Neural cell (in vitro differentiated cells): Measurements from ENCODE around the gene SLC24A1. TPM values are rescaled to one million over a fixed set of nuclear protein-coding genes. Genes with fewer than 3 reads are reported as not detected.

Source experiments
- H2AFZ ChIP-seq: fragments of 200-600, 300-800 bp; sonication (generic), shearing (Covaris generic); 2 replicates; pipeline ENCODE4 v1.6.0; 2014; ENCODE audit warnings: low read depth, mild to moderate bottlenecking, antibody characterized with exemption, low read length, moderate library complexity
- H3F3A ChIP-seq: fragments of 200-600 bp; shearing (Covaris generic); 2 replicates; pipeline ENCODE4 v1.6.1; 2016; ENCODE audit warnings: mild to moderate bottlenecking, moderate library complexity, mixed read lengths, antibody characterized with exemption, low read length; ENCODE audit not compliant: insufficient read depth, poor library complexity, severe bottlenecking
- H3K27ac ChIP-seq: fragments of 200-600, 300-800 bp; sonication (generic), shearing (Covaris generic); 2 replicates; pipeline ENCODE4 v1.5.1; 2014; ENCODE audit warnings: mild to moderate bottlenecking, low read length, moderate library complexity
- H3K27me3 ChIP-seq: fragments of 300-800, 200-600 bp; sonication (generic), shearing (Covaris generic); 2 replicates; pipeline ENCODE4 v1.6.0; 2014; ENCODE audit warnings: mild to moderate bottlenecking, low read depth, low read length, moderate library complexity; ENCODE audit not compliant: insufficient read depth
- H3K36me3 ChIP-seq: fragments of 300-800, 200-600 bp; sonication (generic), shearing (Covaris generic); 2 replicates; pipeline ENCODE4 v1.5.1; 2014; ENCODE audit warnings: mild to moderate bottlenecking, antibody characterized with exemption, low read length, moderate library complexity; ENCODE audit not compliant: insufficient read depth
- H3K4me2 ChIP-seq: fragments of 300-800, 200-600 bp; sonication (generic), shearing (Covaris generic); 2 replicates; pipeline ENCODE4 v1.6.0; 2014; ENCODE audit warnings: mild to moderate bottlenecking, low read length
- H3K4me3 ChIP-seq: fragments of 300-800, 200-600 bp; sonication (generic), shearing (Covaris generic); 2 replicates; pipeline ENCODE4 v1.5.1; 2014; ENCODE audit warnings: mild to moderate bottlenecking, low read length, moderate library complexity
- H3K79me2 ChIP-seq: fragments of 200-600 bp; shearing (Covaris generic); replicated peaks from 2 replicates; pipeline ENCODE4 v1.6.0; 2014; ENCODE audit warnings: mild to moderate bottlenecking, low read length, moderate library complexity; ENCODE audit not compliant: insufficient read depth
- H3K9ac ChIP-seq: fragments of 300-800, 200-600 bp; sonication (generic), shearing (Covaris generic); 2 replicates; pipeline ENCODE4 v1.6.1; 2016; ENCODE audit warnings: mild to moderate bottlenecking, low read length, mixed read lengths
- H3K9me2 ChIP-seq: fragments of 200-600 bp; shearing (Covaris generic); 2 replicates; pipeline ENCODE4 v1.6.1; 2016; ENCODE audit warnings: mild to moderate bottlenecking, low read length, mixed read lengths; ENCODE audit not compliant: insufficient read depth
- H3K9me3 ChIP-seq: fragments of 200-600, 300-800 bp; sonication (generic), shearing (Covaris generic); 2 replicates; pipeline ENCODE4 v1.6.1; 2016; ENCODE audit warnings: mild to moderate bottlenecking, mixed run types, low read length, moderate library complexity, mixed read lengths
- H4K20me1 ChIP-seq: fragments of 200-600 bp; shearing (Covaris generic); 2 replicates; pipeline ENCODE4 v1.6.1; 2016; ENCODE audit warnings: mild to moderate bottlenecking, mixed run types; ENCODE audit not compliant: insufficient read depth
- CTCF ChIP-seq: fragments of 450-650 bp; IDR thresholded peaks from 2 replicates; pipeline ENCODE4 v1.5.1; 2014; ENCODE audit warnings: antibody characterized with exemption, mild to moderate bottlenecking, moderate library complexity; ENCODE audit not compliant: poor library complexity, severe bottlenecking
- EP300 ChIP-seq: fragments of 450-650 bp; conservative IDR thresholded peaks from 2 replicates; pipeline ENCODE4 v1.6.1; 2014; ENCODE audit warnings: antibody characterized with exemption, mild to moderate bottlenecking, moderate library complexity; ENCODE audit not compliant: poor library complexity, severe bottlenecking
- EZH2 ChIP-seq: fragments of 200-600, 300-800 bp; shearing (Covaris generic), sonication (generic); IDR thresholded peaks from 2 replicates; pipeline ENCODE4 v1.6.1; 2014; ENCODE audit warnings: antibody characterized with exemption, low read length, borderline replicate concordance, mild to moderate bottlenecking; ENCODE audit not compliant: insufficient read depth, poor library complexity, severe bottlenecking
- MXI1 ChIP-seq: fragments of 450-650 bp; conservative IDR thresholded peaks from 2 replicates; pipeline ENCODE4 v1.6.1; 2014; ENCODE audit warnings: antibody characterized with exemption, mild to moderate bottlenecking; ENCODE audit not compliant: poor library complexity, severe bottlenecking
- POLR2AphosphoS5 ChIP-seq: IDR thresholded peaks from 2 replicates; pipeline ENCODE4 v1.6.1; 2012
- RAD21 ChIP-seq: fragments of 450-650 bp; conservative IDR thresholded peaks from 2 replicates; pipeline ENCODE4 v1.6.1; 2014; ENCODE audit warnings: antibody characterized with exemption, mild to moderate bottlenecking, moderate library complexity
- REST ChIP-seq: IDR thresholded peaks from 2 replicates; pipeline ENCODE4 v1.6.1; 2012; ENCODE audit warnings: borderline replicate concordance
- SMC3 ChIP-seq: fragments of 450-650 bp; conservative IDR thresholded peaks from 2 replicates; pipeline ENCODE4 v1.6.1; 2014; ENCODE audit warnings: antibody characterized with exemption, mild to moderate bottlenecking, moderate library complexity; ENCODE audit not compliant: poor library complexity
- TAF1 ChIP-seq: IDR thresholded peaks from 2 replicates; pipeline ENCODE4 v1.6.1; 2012; ENCODE audit warnings: low read depth
- polyA plus RNA-seq: library from polyadenylated mRNA; depleted of rRNA; stranded (reverse); fragments of >200 nt; gene quantifications from 2 replicates; pipeline ENCODE4 v1.2.3, GENCODE V29; 2014

SLC24A1 gene
- polyA plus RNA-seq, 1 donor from 2014 or later = 0.72 TPM

DNA sequence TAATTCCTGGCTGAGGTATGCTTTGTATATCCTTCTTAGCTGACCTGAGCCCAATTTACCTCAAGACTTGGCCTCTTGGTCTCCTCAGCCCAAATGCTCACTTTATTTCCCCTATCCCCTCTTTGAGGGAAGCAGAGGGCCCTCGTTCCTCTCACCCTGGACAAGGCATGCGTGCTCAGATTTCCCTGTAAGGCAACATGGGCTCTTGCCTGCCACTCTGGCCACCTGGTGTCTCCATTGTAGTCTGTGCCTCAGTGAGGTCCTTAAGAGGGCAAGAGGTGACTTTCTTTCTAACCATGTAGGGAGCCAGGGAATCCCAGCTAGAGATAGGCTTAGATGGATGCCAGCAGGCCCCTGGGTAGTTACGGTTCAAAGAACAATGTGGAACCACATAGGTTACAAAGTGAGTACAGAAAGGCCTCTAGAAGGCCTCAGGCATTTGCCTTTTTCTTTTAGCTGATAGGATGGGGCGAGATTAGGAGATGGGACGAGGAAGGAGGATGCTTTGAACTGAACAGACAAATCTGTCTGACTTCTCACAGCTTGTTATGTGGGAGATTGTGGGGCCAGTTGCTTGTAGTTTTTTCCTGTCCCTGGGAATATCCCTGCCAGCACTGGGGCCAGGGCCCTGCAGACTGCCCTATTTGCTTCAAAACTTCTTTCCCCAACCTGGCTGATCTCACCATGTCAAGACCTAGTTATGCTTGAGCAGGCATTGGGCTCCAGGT, 9.7 kb upstream of the SLC24A1 start:
- H3F3A ChIP-seq = no peaks in the 10 kb centered on the region
- no peak overlapping the region for H3K4me2 ChIP-seq
- peaks cover 4% of the 10 kb centered on the region for H3K79me2 ChIP-seq
- TF ChIP-seq MXI1 (no peak), TAF1 (no peak), EP300 (no peak), EZH2 (no peak), POLR2AphosphoS5 (no peak), SMC3 (no peak), CTCF (no peak), REST (no peak), RAD21 (no peak)
- peak overlapping the region; percentile 99 for H2AFZ ChIP-seq
- H3K36me3 ChIP-seq = no peaks in the 10 kb centered on the region
- H3K9ac ChIP-seq = peak overlapping the region; percentile 72
- no peaks in the 10 kb centered on the region for H4K20me1 ChIP-seq
- no peaks in the 10 kb centered on the region for H3K27me3 ChIP-seq
- H3K4me3 ChIP-seq = peak overlapping the region; percentile 86
- H3K9me2 ChIP-seq = no peaks in the 10 kb centered on the region
- no peaks in the 10 kb centered on the region for H3K9me3 ChIP-seq
- peak overlapping the region; percentile 47 for H3K27ac ChIP-seq

DNA sequence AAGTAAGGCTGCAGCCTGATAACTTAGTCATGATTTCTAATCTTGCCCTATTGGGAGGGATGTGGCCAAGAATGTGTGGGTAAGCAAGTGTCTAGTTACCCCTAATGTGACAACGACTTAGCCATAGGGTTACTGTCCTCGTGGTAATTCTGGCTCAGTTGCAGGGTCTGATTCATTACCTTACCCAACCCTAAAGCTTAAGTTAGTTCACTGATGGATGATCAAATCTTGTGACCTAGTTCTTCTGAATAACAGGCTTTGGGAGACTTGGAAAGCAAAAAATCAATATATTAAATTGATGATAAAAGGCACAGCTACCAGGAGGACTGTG, 9.2 kb upstream of the SLC24A1 start:
- H3K27ac ChIP-seq = no peak overlapping the region
- H3K9me2 ChIP-seq = no peaks in the 10 kb centered on the region
- no peaks in the 10 kb centered on the region for H3K36me3 ChIP-seq
- H3K79me2 ChIP-seq = peaks cover 2% of the 10 kb centered on the region
- H3F3A ChIP-seq = no peaks in the 10 kb centered on the region
- no peaks in the 10 kb centered on the region for H3K27me3 ChIP-seq
- no peaks in the 10 kb centered on the region for H3K9me3 ChIP-seq
- TF ChIP-seq CTCF = no peak
- H3K4me3 ChIP-seq = no peak overlapping the region
- no peak overlapping the region for H3K9ac ChIP-seq
- no peaks in the 10 kb centered on the region for H4K20me1 ChIP-seq
- H3K4me2 ChIP-seq = no peak overlapping the region
- no peak overlapping the region for H2AFZ ChIP-seq
